HG02852 (cell line): ENCODE measurements around the gene FANCC.

ENCODE experiments used
- ATAC-seq: cut with Tn5 transposase; IDR thresholded peaks from one replicate; pipeline ENCODE4 v1.9.1; 2021; ENCODE audit warnings: mild to moderate bottlenecking, moderate library complexity; ENCODE audit not compliant: unreplicated experiment

Gene FANCC

GRCh38 chr9:95076696-95077052 is 240.8 kb downstream of the FANCC start:
- no peak for ATAC-seq

GRCh38 chr9:95075700-95076099 is 241.8 kb downstream of the FANCC start:
- ATAC-seq: no peak

GRCh38 chr9:95074632-95075031 is 242.9 kb downstream of the FANCC start:
- no peak for ATAC-seq

- no peak for ATAC-seq
These were observed 243.6 kb downstream of the FANCC start for GRCh38 chr9:95073918-95074317.

- ATAC-seq: no peak
These were observed 244.4 kb downstream of the FANCC start for GRCh38 chr9:95073042-95073607.

GRCh38 chr9:95071925-95072324 is 245.6 kb downstream of the FANCC start:
- no peak for ATAC-seq

GRCh38 chr9:95071450-95071849 is 246.1 kb downstream of the FANCC start:
- no peak for ATAC-seq

GRCh38 chr9:95070549-95071021 is 246.9 kb downstream of the FANCC start:
- no peak for ATAC-seq

- ATAC-seq: no peak
These were observed 249.6 kb downstream of the FANCC start for GRCh38 chr9:95067897-95068296.

GRCh38 chr9:95067057-95067456 is 250.5 kb downstream of the FANCC start:
- ATAC-seq: no peak

GRCh38 chr9:95065224-95065623 is 252.3 kb downstream of the FANCC start:
- no peak for ATAC-seq

GRCh38 chr9:95063300-95063699 is 254.2 kb downstream of the FANCC start:
- ATAC-seq: no peak

GRCh38 chr9:95062596-95063065 is 254.9 kb downstream of the FANCC start:
- no peak for ATAC-seq

- ATAC-seq: no peak
These were observed 255.5 kb downstream of the FANCC start for GRCh38 chr9:95061916-95062595.

GRCh38 chr9:95060916-95061315 is 256.6 kb downstream of the FANCC start:
- ATAC-seq: no peak

- ATAC-seq: no peak
These were observed 257.3 kb downstream of the FANCC start for GRCh38 chr9:95060234-95060633.

- ATAC-seq: no peak
These were observed 258.6 kb downstream of the FANCC start for GRCh38 chr9:95058795-95059386.

- ATAC-seq: no peak
These were observed 259.3 kb downstream of the FANCC start for GRCh38 chr9:95058121-95058785.

- no peak for ATAC-seq
These were observed 260.4 kb downstream of the FANCC start for GRCh38 chr9:95057101-95057500.

GRCh38 chr9:95055851-95056551 is 261.5 kb downstream of the FANCC start:
- no peak for ATAC-seq

- no peak for ATAC-seq
These were observed 262.1 kb downstream of the FANCC start for GRCh38 chr9:95055334-95055850.
